ENCODE measurements around the gene FAM193B. TPM values are rescaled to one million over a fixed set of nuclear protein-coding genes. Genes with fewer than 3 reads are reported as not detected.

Gene FAM193B
- total RNA-seq, 1 experiment from 2014 or later = 58.5 TPM

DNA sequence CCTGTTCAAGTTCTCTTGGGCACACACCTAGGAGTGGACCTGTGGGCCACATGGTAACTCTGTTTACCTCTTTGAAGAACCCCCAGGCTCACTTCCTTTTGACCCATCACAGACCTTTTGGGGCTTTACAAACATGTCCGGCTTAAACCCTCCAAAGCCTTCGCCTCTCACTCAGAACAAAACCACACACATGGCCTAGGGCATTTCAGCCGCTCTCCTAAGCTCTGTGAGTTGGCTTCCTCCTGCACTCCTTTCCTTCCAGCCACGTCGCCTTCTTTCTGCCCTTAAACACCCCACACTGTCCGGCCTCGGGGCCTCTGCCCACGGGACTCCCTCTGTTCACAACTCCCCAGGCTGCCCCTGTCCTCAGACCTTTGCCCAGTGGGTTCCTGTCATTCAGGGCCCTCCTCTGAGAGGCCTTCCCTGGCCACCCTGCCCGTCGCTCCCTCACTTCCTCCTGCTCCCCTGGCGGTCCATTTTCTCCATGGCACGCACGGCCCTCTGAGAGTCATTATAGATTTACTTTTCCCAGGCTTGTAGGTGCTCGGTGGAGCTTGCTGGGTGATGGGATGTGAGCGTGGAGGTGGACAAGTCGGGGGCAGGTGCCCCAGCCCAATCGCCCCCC, 46.7 kb downstream of the FAM193B start:
- no TSS peak for BruUV-seq (replicated peaks)
- Histone ChIP-seq H3K36me3 (ENCODE audit: control insufficient read depth, insufficient read depth, low read length) (peaks cover 3% of the 10 kb centered on the region), H3K27ac (ENCODE audit: low read length) (no peak overlapping the region), H3K27me3 (ENCODE audit: control insufficient read depth, insufficient read depth, low read length) (no peaks in the 10 kb centered on the region), H3K4me1 (ENCODE audit: control insufficient read depth, insufficient read depth, low read length) (peaks cover 3% of the 10 kb centered on the region; the same call in 1 of the 2 replicates), H3K4me3 (ENCODE audit: low read depth in 2 of 2, low read length in 2 of 2) (no peak overlapping the region), H3K9me3 (ENCODE audit: control insufficient read depth, insufficient read depth, low read depth, low read length) (no peaks in the 10 kb centered on the region)
- in situ Hi-C loops (cut with HindIII; ENCODE audit: low pct_unique_long_range_greater_than_20kb, low sequenced_read_pairs) (no loop called here), intact Hi-C loops (cut with micrococcal nuclease; ENCODE audit: unreplicated experiment) (no loop called here)
- no peak for ATAC-seq
- ChIA-PET CTCF (interaction anchor here (0.7 to 1.4 kb wide), 2 partner anchors 12 to 117 kb away, joined by 3 to 4 read pairs; no protein-coding TSS in a partner anchor), POLR2A (no interaction called here)
- no peak for DNase-seq (ENCODE audit: low read depth, low spot score)
- TF ChIP-seq TCF7L2 (IDR thresholded peaks at IDR 0.05; ENCODE audit: low read depth, low read length) = no peak
- no peak for TF ChIP-seq SIN3A (IDR thresholded peaks at IDR 0.05; ENCODE audit: borderline replicate concordance, insufficient read depth, low read depth, low read length)
- TF ChIP-seq POLR2AphosphoS5 (IDR thresholded peaks at IDR 0.05; ENCODE audit: low read depth, low read length) = no peak
- TF ChIP-seq, protein P1, sequence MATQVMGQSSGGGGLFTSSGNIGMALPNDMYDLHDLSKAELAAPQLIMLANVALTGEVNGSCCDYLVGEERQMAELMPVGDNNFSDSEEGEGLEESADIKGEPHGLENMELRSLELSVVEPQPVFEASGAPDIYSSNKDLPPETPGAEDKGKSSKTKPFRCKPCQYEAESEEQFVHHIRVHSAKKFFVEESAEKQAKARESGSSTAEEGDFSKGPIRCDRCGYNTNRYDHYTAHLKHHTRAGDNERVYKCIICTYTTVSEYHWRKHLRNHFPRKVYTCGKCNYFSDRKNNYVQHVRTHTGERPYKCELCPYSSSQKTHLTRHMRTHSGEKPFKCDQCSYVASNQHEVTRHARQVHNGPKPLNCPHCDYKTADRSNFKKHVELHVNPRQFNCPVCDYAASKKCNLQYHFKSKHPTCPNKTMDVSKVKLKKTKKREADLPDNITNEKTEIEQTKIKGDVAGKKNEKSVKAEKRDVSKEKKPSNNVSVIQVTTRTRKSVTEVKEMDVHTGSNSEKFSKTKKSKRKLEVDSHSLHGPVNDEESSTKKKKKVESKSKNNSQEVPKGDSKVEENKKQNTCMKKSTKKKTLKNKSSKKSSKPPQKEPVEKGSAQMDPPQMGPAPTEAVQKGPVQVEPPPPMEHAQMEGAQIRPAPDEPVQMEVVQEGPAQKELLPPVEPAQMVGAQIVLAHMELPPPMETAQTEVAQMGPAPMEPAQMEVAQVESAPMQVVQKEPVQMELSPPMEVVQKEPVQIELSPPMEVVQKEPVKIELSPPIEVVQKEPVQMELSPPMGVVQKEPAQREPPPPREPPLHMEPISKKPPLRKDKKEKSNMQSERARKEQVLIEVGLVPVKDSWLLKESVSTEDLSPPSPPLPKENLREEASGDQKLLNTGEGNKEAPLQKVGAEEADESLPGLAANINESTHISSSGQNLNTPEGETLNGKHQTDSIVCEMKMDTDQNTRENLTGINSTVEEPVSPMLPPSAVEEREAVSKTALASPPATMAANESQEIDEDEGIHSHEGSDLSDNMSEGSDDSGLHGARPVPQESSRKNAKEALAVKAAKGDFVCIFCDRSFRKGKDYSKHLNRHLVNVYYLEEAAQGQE (IDR thresholded peaks at IDR 0.05; ENCODE audit: insufficient read depth in 1 of 2, low read depth in 2 of 2, low read length in 1 of 2) = no peak
- TF ChIP-seq, protein P2, sequence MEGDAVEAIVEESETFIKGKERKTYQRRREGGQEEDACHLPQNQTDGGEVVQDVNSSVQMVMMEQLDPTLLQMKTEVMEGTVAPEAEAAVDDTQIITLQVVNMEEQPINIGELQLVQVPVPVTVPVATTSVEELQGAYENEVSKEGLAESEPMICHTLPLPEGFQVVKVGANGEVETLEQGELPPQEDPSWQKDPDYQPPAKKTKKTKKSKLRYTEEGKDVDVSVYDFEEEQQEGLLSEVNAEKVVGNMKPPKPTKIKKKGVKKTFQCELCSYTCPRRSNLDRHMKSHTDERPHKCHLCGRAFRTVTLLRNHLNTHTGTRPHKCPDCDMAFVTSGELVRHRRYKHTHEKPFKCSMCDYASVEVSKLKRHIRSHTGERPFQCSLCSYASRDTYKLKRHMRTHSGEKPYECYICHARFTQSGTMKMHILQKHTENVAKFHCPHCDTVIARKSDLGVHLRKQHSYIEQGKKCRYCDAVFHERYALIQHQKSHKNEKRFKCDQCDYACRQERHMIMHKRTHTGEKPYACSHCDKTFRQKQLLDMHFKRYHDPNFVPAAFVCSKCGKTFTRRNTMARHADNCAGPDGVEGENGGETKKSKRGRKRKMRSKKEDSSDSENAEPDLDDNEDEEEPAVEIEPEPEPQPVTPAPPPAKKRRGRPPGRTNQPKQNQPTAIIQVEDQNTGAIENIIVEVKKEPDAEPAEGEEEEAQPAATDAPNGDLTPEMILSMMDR (IDR thresholded peaks at IDR 0.05) = no peak

DNA sequence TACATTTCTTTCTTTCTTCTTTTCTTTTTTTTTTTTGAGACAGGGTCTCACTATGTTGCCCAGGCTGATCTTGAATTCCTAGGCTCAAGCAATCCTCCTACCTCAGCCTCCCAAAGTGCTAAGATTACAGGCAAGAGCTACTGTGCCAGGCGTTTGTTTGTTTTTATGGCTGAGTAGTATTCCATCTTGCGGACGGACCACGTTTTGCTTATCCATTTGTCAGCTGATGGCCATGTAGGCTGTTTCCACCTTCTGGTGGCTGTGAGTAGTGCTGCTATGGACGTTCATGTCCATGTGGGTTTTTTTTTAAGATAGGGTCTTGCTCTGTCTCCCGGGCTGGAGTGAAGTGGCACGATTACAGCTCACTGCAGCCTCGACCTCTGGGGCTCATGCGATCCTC, 47.2 kb downstream of the FAM193B start:
- ChIA-PET CTCF (interaction anchor here (0.6 to 1.4 kb wide), 4 partner anchors 12 to 116 kb away, joined by 3 to 6 read pairs (median 4); no protein-coding TSS in a partner anchor), POLR2A (no interaction called here)
- Histone ChIP-seq H3K4me1 (ENCODE audit: control insufficient read depth, insufficient read depth, low read length) (peaks cover 3% of the 10 kb centered on the region; the same call in 1 of the 2 replicates), H3K27ac (ENCODE audit: low read length) (no peak overlapping the region), H3K4me3 (ENCODE audit: low read depth in 2 of 2, low read length in 2 of 2) (no peak overlapping the region), H3K36me3 (ENCODE audit: control insufficient read depth, insufficient read depth, low read length) (peaks cover 3% of the 10 kb centered on the region), H3K27me3 (ENCODE audit: control insufficient read depth, insufficient read depth, low read length) (no peaks in the 10 kb centered on the region), H3K9me3 (ENCODE audit: control insufficient read depth, insufficient read depth, low read depth, low read length) (no peaks in the 10 kb centered on the region)
- ATAC-seq (no peak), DNase-seq (ENCODE audit: low read depth, low spot score) (no peak)
- in situ Hi-C loops (cut with HindIII; ENCODE audit: low pct_unique_long_range_greater_than_20kb, low sequenced_read_pairs) (no loop called here), intact Hi-C loops (cut with micrococcal nuclease; ENCODE audit: unreplicated experiment) (no loop called here)
- BruUV-seq (replicated peaks) = no TSS peak
- TF ChIP-seq, protein P1 (IDR thresholded peaks at IDR 0.05; ENCODE audit: insufficient read depth in 1 of 2, low read depth in 2 of 2, low read length in 1 of 2) = no peak
- TF ChIP-seq POLR2AphosphoS5 (IDR thresholded peaks at IDR 0.05; ENCODE audit: low read depth, low read length) (no peak), TCF7L2 (IDR thresholded peaks at IDR 0.05; ENCODE audit: low read depth, low read length) (no peak), SIN3A (IDR thresholded peaks at IDR 0.05; ENCODE audit: borderline replicate concordance, insufficient read depth, low read depth, low read length) (no peak)
- TF ChIP-seq, protein P2 (IDR thresholded peaks at IDR 0.05) = no peak; the same call in 1 of the 2 replicates

All from Panc1 (cell line).